ENCODE data around the gene GALNT5.
"Not testable (repeated sequence)": the region's sequence is repeated elsewhere in the genome, so short reads cannot be mapped to it uniquely, and the experiment has no call there.

GALNT5 gene

DNA sequence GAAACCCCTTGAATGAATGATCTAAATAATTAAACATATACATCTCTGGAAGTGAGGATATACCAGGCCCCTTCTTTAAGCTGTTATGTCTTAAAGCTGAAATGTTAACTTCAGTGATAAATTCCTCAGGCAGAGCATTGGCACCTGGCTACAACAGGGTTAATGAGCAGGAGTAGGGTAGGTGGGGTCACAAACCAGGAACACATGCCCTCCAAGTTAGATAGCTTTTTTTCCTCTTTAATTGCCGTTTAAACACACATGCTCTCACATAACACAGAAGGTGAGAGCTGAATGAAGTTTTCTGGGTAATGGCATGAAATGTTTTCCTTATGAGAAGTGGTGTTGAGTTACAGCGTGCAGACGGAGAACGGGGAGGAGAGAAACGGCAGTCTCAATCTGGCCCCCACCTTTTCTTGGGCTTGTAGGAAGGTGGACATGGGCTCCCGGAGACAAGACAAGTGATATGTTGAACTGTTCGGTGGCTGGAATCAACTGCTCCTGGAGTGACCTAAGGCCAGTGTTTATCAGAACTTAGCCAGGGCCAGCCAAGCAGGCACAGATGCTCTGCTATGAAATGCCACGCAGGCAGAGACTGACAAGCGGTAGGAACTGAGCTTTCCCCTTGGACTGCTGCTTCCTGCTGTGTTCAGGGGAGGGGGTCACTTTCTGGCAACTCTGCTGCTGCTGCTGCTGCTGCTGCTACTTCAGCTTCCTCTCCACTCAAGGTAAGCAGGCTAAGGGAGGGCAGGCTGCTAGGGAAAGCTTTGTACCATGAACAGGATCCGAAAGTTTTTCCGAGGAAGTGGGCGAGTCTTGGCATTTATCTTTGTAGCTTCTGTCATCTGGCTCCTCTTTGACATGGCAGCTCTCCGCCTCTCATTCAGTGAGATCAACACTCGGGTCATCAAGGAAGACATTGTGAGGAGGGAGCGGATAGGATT lies at the start of gene GALNT5:
GALNT5 (plus strand) TSS at position 394 of the 941 bp plus-strand sequence; CDS start at position 772, 378 bp downstream.
- no peaks in the 10 kb centered on the region for H3K36me3 Mint-ChIP-seq (ENCODE audit: low read depth)
- H3K27me3 Mint-ChIP-seq: peaks cover 16% of the 10 kb centered on the region
- no peak within 1 kb of the TSS for H3K4me3 Mint-ChIP-seq
- H3K9me3 Mint-ChIP-seq: no peaks in the 10 kb centered on the region
- H3K27ac Mint-ChIP-seq: no peak within 1 kb of the TSS
- peaks cover 49% of the 10 kb centered on the region for H3K4me1 Mint-ChIP-seq (ENCODE audit: low read depth)

- Mint-ChIP-seq H3K27me3 (peaks cover 9% of the 10 kb centered on the region), H3K9me3 (no peaks in the 10 kb centered on the region), H3K36me3 (ENCODE audit: low read depth) (no peaks in the 10 kb centered on the region), H3K27ac (no peak overlapping the region), H3K4me3 (no peak overlapping the region), H3K4me1 (ENCODE audit: low read depth) (no peaks in the 10 kb centered on the region)
These were observed 41.1 kb upstream of the GALNT5 start for GRCh38 chr2:157216286-157216965.

DNA sequence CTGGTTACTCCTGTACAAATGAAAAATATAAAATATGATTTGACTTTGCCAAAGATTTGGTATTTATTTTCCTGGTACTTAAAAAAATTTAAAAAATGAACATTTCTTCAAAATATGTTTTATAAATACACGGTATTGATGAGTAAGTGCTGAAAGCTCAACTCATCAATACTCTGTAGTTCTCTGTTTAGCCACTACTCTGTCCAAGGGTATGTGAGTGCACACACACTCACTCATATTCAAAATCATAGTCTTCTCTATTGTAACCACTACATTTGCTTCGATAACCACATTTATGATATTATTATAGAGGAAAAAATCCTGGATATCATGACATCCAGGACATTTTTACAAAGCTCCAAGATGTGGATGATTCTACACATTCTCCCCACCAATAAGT lies 40.1 kb upstream of the GALNT5 start:
- Mint-ChIP-seq H3K36me3 (ENCODE audit: low read depth) (no peaks in the 10 kb centered on the region), H3K4me3 (no peak overlapping the region), H3K27me3 (peaks cover 11% of the 10 kb centered on the region), H3K27ac (no peak overlapping the region), H3K9me3 (no peaks in the 10 kb centered on the region), H3K4me1 (ENCODE audit: low read depth) (no peaks in the 10 kb centered on the region)

DNA sequence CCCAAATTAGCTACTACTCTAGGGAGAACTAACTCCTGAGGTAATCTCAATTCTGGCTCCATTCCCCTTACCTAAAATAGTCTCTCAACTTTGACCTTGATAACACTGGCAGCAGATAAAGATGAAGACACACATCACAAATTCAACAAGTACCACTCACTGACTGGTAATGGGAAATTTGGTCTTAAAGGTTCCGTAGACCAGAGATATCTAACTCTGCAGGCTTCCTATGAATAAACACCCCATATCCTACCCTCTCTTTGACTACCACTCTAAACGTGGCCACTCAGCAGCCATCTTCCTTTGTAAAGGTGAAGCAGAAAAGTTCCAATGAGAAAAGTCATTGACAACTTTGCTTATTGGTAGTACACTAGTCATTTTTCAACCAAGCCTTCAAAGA lies 38.6 kb upstream of the GALNT5 start:
- Mint-ChIP-seq H3K4me3 (no peak overlapping the region), H3K9me3 (no peaks in the 10 kb centered on the region), H3K36me3 (ENCODE audit: low read depth) (no peaks in the 10 kb centered on the region), H3K27me3 (peaks cover 11% of the 10 kb centered on the region), H3K27ac (no peak overlapping the region), H3K4me1 (ENCODE audit: low read depth) (no peaks in the 10 kb centered on the region)

DNA sequence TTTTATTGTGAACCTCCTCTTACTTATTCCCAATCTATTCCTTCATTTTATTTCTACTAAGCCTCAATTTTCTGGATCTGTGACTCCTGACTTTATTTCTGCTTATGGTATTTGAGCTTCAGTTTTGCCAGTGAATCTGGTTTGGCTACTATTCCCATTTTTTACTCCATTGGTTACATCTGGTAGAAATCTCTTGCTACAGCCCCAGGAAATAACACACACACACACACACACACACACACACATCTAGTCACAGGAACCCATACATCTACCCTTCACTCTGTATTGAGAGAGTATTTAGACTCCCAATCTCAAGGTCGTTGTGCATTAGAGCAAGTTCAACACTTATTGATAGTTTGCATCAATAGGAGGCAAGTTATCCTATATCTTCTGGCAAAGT lies 37.0 kb upstream of the GALNT5 start:
- H3K9me3 Mint-ChIP-seq: no peaks in the 10 kb centered on the region
- H3K4me1 Mint-ChIP-seq (ENCODE audit: low read depth): no peaks in the 10 kb centered on the region
- H3K36me3 Mint-ChIP-seq (ENCODE audit: low read depth): no peaks in the 10 kb centered on the region
- no peak overlapping the region for H3K27ac Mint-ChIP-seq
- no peak overlapping the region for H3K4me3 Mint-ChIP-seq
- H3K27me3 Mint-ChIP-seq: peaks cover 11% of the 10 kb centered on the region

GRCh38 chr2:157221394-157221988 lies 36.0 kb upstream of the GALNT5 start:
- Mint-ChIP-seq H3K27ac (no peak overlapping the region), H3K9me3 (no peaks in the 10 kb centered on the region), H3K4me3 (no peak overlapping the region), H3K4me1 (ENCODE audit: low read depth) (no peaks in the 10 kb centered on the region), H3K27me3 (peaks cover 11% of the 10 kb centered on the region), H3K36me3 (ENCODE audit: low read depth) (no peaks in the 10 kb centered on the region)

DNA sequence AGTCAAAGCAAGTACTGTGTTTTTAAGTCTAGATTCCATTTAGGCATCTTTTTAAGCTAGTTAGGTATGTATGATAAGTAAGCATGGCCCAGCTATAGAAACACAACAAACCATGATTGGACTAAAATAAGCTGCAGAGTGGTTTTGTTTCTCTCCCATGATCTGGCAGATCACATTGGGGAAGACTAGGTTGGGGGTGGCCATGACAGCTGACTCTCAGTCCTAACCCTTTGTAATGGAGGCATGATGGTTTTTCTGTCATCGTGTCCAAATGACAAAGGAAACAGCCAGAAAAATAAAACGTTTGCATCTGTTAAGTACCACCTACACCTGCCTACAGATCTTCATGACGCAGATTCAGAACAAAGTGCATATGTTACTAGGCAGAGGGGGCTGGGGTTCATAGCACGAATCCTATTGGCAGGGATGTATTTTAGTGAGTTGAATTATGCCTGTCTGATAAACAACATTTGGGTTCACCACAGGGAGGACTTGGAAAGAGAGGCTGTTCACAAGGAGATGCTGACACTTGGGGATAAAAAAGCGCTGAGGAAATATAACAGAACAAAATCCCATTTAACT lies 33.8 kb upstream of the GALNT5 start:
- Mint-ChIP-seq H3K27me3 (peaks cover 15% of the 10 kb centered on the region), H3K4me1 (ENCODE audit: low read depth) (no peaks in the 10 kb centered on the region), H3K4me3 (no peak overlapping the region), H3K27ac (no peak overlapping the region), H3K36me3 (ENCODE audit: low read depth) (no peaks in the 10 kb centered on the region), H3K9me3 (no peaks in the 10 kb centered on the region)

- peaks cover 20% of the 10 kb centered on the region for H3K27me3 Mint-ChIP-seq
- not testable (repeated sequence) for H3K9me3 Mint-ChIP-seq, H3K4me3 Mint-ChIP-seq
These were observed 33.1 kb upstream of the GALNT5 start for GRCh38 chr2:157224448-157224847.

DNA sequence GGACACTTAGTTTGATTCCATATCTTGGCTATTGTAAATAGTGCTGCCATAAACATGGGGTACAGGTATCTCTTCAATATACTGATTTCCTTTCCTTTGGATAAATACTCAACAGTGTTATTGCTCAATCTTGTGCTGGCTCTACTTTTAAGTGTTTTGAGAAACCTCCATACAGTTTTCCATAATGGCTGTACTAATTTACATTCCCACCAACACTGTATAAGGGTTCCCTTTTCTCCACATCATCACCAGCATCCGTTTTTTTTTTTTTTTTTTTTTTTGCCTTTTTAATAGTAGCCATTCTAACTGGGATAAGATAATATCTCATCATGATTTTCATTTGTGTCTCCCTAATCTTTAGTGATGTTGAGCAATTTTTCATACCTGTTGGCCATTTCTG lies 29.9 kb upstream of the GALNT5 start:
- no peak overlapping the region for H3K27ac Mint-ChIP-seq
- no peaks in the 10 kb centered on the region for H3K9me3 Mint-ChIP-seq
- H3K4me3 Mint-ChIP-seq: no peak overlapping the region
- no peaks in the 10 kb centered on the region for H3K4me1 Mint-ChIP-seq (ENCODE audit: low read depth)
- no peaks in the 10 kb centered on the region for H3K36me3 Mint-ChIP-seq (ENCODE audit: low read depth)
- peaks cover 19% of the 10 kb centered on the region for H3K27me3 Mint-ChIP-seq

More at GRCh38 chr2:157224448-157224847, 33.1 kb upstream of the GALNT5 start:
- H3K4me1 Mint-ChIP-seq (ENCODE audit: low read depth); H3K27ac Mint-ChIP-seq; H3K36me3 Mint-ChIP-seq (ENCODE audit: low read depth): not testable (repeated sequence)

- no peak overlapping the region for H3K4me3 Mint-ChIP-seq
- H3K27me3 Mint-ChIP-seq: peaks cover 24% of the 10 kb centered on the region
- no peak overlapping the region for H3K27ac Mint-ChIP-seq
- H3K9me3 Mint-ChIP-seq: no peaks in the 10 kb centered on the region
- H3K36me3 Mint-ChIP-seq (ENCODE audit: low read depth): no peaks in the 10 kb centered on the region
- H3K4me1 Mint-ChIP-seq (ENCODE audit: low read depth): no peaks in the 10 kb centered on the region
These were observed 28.6 kb upstream of the GALNT5 start for GRCh38 chr2:157228946-157229345.

- no peaks in the 10 kb centered on the region for H3K9me3 Mint-ChIP-seq
- no peak overlapping the region for H3K4me3 Mint-ChIP-seq
- H3K27me3 Mint-ChIP-seq: peaks cover 24% of the 10 kb centered on the region
- no peaks in the 10 kb centered on the region for H3K36me3 Mint-ChIP-seq (ENCODE audit: low read depth)
- H3K4me1 Mint-ChIP-seq (ENCODE audit: low read depth): no peaks in the 10 kb centered on the region
- no peak overlapping the region for H3K27ac Mint-ChIP-seq
These were observed 27.9 kb upstream of the GALNT5 start for GRCh38 chr2:157229572-157229971.

DNA sequence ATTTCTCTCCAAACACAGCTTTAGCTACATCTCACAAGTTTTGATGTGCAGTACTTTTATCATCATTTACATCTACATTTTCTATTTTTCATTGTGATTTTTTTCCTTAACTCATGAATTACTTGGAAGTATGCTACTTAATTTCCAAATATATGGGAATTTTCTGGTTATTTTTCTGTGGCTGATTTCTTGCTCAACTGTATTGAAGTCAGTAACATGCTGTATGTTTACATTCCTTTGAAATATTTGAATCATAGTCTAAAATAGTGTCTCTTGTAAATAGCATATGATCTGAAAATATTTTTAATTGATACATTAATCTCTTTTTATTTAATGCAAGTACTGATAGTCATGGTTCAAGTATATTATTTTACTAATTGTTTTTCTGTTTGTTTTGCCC lies 26.0 kb upstream of the GALNT5 start:
- Mint-ChIP-seq H3K9me3 (no peaks in the 10 kb centered on the region), H3K4me3 (no peak overlapping the region), H3K27ac (no peak overlapping the region), H3K27me3 (peaks cover 32% of the 10 kb centered on the region), H3K4me1 (ENCODE audit: low read depth) (no peaks in the 10 kb centered on the region), H3K36me3 (ENCODE audit: low read depth) (no peaks in the 10 kb centered on the region)

DNA sequence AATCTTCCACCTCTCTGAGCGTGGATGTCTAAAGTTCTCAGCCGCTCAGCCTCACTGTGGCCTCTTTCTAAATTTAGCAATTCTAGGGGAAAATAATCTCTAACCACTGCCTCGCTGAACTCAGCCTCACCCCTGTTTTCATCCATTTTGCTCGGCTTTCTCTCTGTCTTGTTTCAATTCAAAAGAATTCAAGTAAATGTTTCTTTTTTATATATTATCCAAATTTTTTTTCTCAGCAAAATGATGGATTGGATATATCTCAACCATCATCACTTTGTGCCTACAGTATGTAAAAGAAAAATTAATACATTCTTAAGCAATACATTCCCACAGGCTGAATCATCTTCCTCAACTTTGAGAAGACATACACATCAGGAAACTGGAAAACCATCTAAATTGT lies 24.0 kb upstream of the GALNT5 start:
- Mint-ChIP-seq H3K36me3 (ENCODE audit: low read depth) (no peaks in the 10 kb centered on the region), H3K4me1 (ENCODE audit: low read depth) (no peaks in the 10 kb centered on the region), H3K27me3 (peaks cover 30% of the 10 kb centered on the region)

GRCh38 chr2:157236404-157236803 lies 21.1 kb upstream of the GALNT5 start:
- H3K4me1 Mint-ChIP-seq (ENCODE audit: low read depth): no peaks in the 10 kb centered on the region
- no peaks in the 10 kb centered on the region for H3K36me3 Mint-ChIP-seq (ENCODE audit: low read depth)
- no peak overlapping the region for H3K27ac Mint-ChIP-seq

More for the DNA sequence above, 24.0 kb upstream of the GALNT5 start:
- no peaks in the 10 kb centered on the region for H3K9me3 Mint-ChIP-seq
- H3K4me3 Mint-ChIP-seq: no peak overlapping the region
- H3K27ac Mint-ChIP-seq: no peak overlapping the region

DNA sequence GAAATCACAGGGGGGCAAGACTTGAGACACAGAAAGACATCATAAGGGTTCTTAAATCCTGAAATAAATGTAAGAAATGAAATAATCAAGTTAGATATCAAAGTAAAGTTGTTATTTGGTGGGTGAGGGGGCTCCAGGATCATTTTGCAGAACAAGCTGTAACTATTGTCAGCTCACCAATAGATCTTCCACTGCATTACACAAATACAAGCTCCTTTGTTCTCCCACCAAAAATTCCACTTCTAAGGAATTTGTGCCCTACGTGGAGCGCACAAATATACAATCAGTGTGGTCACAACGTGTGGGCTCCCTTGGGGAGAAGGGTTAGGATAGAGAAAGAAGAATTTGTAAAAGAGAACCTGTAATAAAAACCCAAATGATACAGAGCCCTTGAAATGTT lies 19.2 kb upstream of the GALNT5 start:
- Mint-ChIP-seq H3K9me3 (no peaks in the 10 kb centered on the region), H3K36me3 (ENCODE audit: low read depth) (no peaks in the 10 kb centered on the region), H3K4me3 (no peak overlapping the region), H3K27me3 (peaks cover 18% of the 10 kb centered on the region), H3K4me1 (ENCODE audit: low read depth) (no peaks in the 10 kb centered on the region), H3K27ac (no peak overlapping the region)

More at GRCh38 chr2:157236404-157236803, 21.1 kb upstream of the GALNT5 start:
- H3K4me3 Mint-ChIP-seq: no peak overlapping the region
- H3K9me3 Mint-ChIP-seq: no peaks in the 10 kb centered on the region
- H3K27me3 Mint-ChIP-seq: peaks cover 23% of the 10 kb centered on the region
